DOHH2 (cell line): Measurements from ENCODE around the gene MTHFR.

Source experiments
- CTCF ChIP-seq: fragments of 200-600 bp; sonication (generic); IDR thresholded peaks from one replicate; pipeline ENCODE4 v1.5.1; 2014; ENCODE audit warnings: antibody characterized with exemption, mild to moderate bottlenecking, low read depth, low read length; ENCODE audit not compliant: poor library complexity, severe bottlenecking
- EZH2phosphoT487 ChIP-seq: fragments of 200-600 bp; sonication (generic); IDR thresholded peaks from 2 replicates; pipeline ENCODE4 v1.6.1; 2017; ENCODE audit warnings: borderline replicate concordance, mild to moderate bottlenecking, antibody characterized with exemption, low read length, moderate library complexity, mixed read lengths

- TF ChIP-seq CTCF, result no peak
- no peak for TF ChIP-seq EZH2phosphoT487
Observed at GRCh38 chr1:11831945-11832725, 26.4 kb upstream of the MTHFR start.
